PC-9 (cell line): ENCODE results near the gene RHBDD1. TPM values are rescaled to one million over a fixed set of nuclear protein-coding genes. Genes with fewer than 3 reads are reported as not detected.

ENCODE experiments used
- BruUV-seq: library from RNA; stranded (reverse); fragments of 400-500 nt; replicated peaks from 2 replicates; lab custom pipeline; 2021; lab: Mats Ljungman, UMichigan
- CTCF ChIA-PET: fragments of 300-600 bp; sonication (Branson Sonifier 250); formaldehyde crosslinking; loops from one replicate; lab custom pipeline; 2022; ENCODE audit warnings: antibody characterized with exemption; lab: Charles Lee
- POLR2A ChIA-PET: fragments of 300-600 bp; sonication (Branson Sonifier 250); formaldehyde crosslinking; loops from one replicate; lab custom pipeline; 2022; ENCODE audit warnings: antibody characterized with exemption; ENCODE audit not compliant: unreplicated experiment; lab: Charles Lee
- DNase-seq, 2 experiments: peaks; one replicate each; pipeline versions ENCODE4 v3.0.0 to v3.0.0-alpha.2; 2015 to 2022; ENCODE audit warnings: mixed read lengths in 1 of 2
- H2AFZ ChIP-seq: fragments of 200-600 bp; sonication (generic); 2 replicates; pipeline ENCODE4 v1.8.1; 2017; ENCODE audit warnings: antibody characterized with exemption
- H3F3A ChIP-seq: fragments of 200-600 bp; sonication (generic); 2 replicates; pipeline ENCODE4 v1.8.1; 2017; ENCODE audit warnings: antibody characterized with exemption, mild to moderate bottlenecking, low read depth; ENCODE audit not compliant: insufficient read depth
- H3K27ac ChIP-seq: fragments of 200-600 bp; sonication (generic); 2 replicates; pipeline ENCODE4 v1.6.1; 2016; ENCODE audit warnings: mixed run types
- H3K27me3 ChIP-seq: fragments of 200-600 bp; sonication (generic); 2 replicates; pipeline ENCODE4 v1.6.1; 2016; ENCODE audit warnings: low read depth, mixed run types; ENCODE audit not compliant: insufficient read depth
- H3K36me3 ChIP-seq: fragments of 200-600 bp; sonication (generic); 2 replicates; pipeline ENCODE4 v1.6.1; 2016; ENCODE audit warnings: low read depth, mixed run types
- H3K4me1 ChIP-seq: fragments of 200-600 bp; sonication (generic); replicated peaks from 2 replicates; pipeline ENCODE4 v1.6.1; 2016; ENCODE audit warnings: mixed run types; ENCODE audit not compliant: insufficient read depth
- H3K4me2 ChIP-seq: fragments of 200-600 bp; sonication (generic); 2 replicates; pipeline ENCODE4 v1.6.1; 2017; ENCODE audit warnings: mixed run types
- H3K4me3 ChIP-seq: fragments of 200-600 bp; sonication (generic); 2 replicates; pipeline ENCODE4 v1.6.1; 2016; ENCODE audit warnings: mixed run types
- H3K79me2 ChIP-seq: fragments of 200-600 bp; sonication (generic); 2 replicates; pipeline ENCODE4 v1.6.1; 2017; ENCODE audit warnings: low read depth, mixed run types
- H3K9me2 ChIP-seq: fragments of 200-600 bp; sonication (generic); 2 replicates; pipeline ENCODE4 v1.8.1; 2017; ENCODE audit warnings: mild to moderate bottlenecking; ENCODE audit not compliant: insufficient read depth
- H3K9me3 ChIP-seq: fragments of 200-600 bp; sonication (generic); 2 replicates; pipeline ENCODE4 v1.8.1; 2016; ENCODE audit warnings: low read depth; ENCODE audit not compliant: insufficient read depth
- H4K20me1 ChIP-seq: fragments of 200-600 bp; sonication (generic); 2 replicates; pipeline ENCODE4 v1.8.1; 2017; ENCODE audit not compliant: insufficient read depth
- EZH2 ChIP-seq: fragments of 200-600 bp; sonication (generic); IDR thresholded peaks from 2 replicates; pipeline ENCODE4 v1.8.0; 2017; ENCODE audit warnings: antibody characterized with exemption, low read depth
- intact Hi-C: fragments of 100-400 bp; cut with micrococcal nuclease; formaldehyde crosslinking; loops from one replicate; pipeline ENCODE4 v1.10.0; 2022; ENCODE audit not compliant: unreplicated experiment
- total RNA-seq: library from RNA; stranded (reverse); gene quantifications from 2 replicates; pipeline ENCODE4 v1.2.3, GENCODE V29; 2021
- TF ChIP-seq, protein P1 (sequence below): fragments of 200-600 bp; sonication (generic); conservative IDR thresholded peaks from 2 replicates; pipeline ENCODE4 v1.6.1; 2017; ENCODE audit warnings: mixed run types, antibody characterized with exemption, mild to moderate bottlenecking, moderate library complexity

RHBDD1 gene
- total RNA-seq, 1 experiment from 2014 or later, result 22.3 TPM

GRCh38 chr2:227025510-227025909 is 189.7 kb downstream of the RHBDD1 start:
- TF ChIP-seq EZH2, result no peak
- TF ChIP-seq, protein P1, sequence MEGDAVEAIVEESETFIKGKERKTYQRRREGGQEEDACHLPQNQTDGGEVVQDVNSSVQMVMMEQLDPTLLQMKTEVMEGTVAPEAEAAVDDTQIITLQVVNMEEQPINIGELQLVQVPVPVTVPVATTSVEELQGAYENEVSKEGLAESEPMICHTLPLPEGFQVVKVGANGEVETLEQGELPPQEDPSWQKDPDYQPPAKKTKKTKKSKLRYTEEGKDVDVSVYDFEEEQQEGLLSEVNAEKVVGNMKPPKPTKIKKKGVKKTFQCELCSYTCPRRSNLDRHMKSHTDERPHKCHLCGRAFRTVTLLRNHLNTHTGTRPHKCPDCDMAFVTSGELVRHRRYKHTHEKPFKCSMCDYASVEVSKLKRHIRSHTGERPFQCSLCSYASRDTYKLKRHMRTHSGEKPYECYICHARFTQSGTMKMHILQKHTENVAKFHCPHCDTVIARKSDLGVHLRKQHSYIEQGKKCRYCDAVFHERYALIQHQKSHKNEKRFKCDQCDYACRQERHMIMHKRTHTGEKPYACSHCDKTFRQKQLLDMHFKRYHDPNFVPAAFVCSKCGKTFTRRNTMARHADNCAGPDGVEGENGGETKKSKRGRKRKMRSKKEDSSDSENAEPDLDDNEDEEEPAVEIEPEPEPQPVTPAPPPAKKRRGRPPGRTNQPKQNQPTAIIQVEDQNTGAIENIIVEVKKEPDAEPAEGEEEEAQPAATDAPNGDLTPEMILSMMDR, result no peak
- H3K4me1 ChIP-seq, result no peaks in the 10 kb centered on the region
- no peaks in the 10 kb centered on the region for H3K79me2 ChIP-seq
- no peaks in the 10 kb centered on the region for H3K9me2 ChIP-seq
- no peaks in the 10 kb centered on the region for H3K36me3 ChIP-seq
- intact Hi-C loops, result no loop called here
- no peak overlapping the region for H3K4me3 ChIP-seq
- no peak overlapping the region for H2AFZ ChIP-seq
- H3K27me3 ChIP-seq, result no peaks in the 10 kb centered on the region
- no peak for DNase-seq
- no TSS peak for BruUV-seq
- ChIA-PET CTCF (no interaction called here), POLR2A (no interaction called here)
- no peaks in the 10 kb centered on the region for H3F3A ChIP-seq
- H3K4me2 ChIP-seq, result no peak overlapping the region
- no peaks in the 10 kb centered on the region for H4K20me1 ChIP-seq
- H3K27ac ChIP-seq, result no peak overlapping the region
- H3K9me3 ChIP-seq, result no peaks in the 10 kb centered on the region

GRCh38 chr2:227029426-227030105 is 193.7 kb downstream of the RHBDD1 start:
- no peaks in the 10 kb centered on the region for H3K9me3 ChIP-seq
- no peaks in the 10 kb centered on the region for H4K20me1 ChIP-seq
- no peak overlapping the region for H3K27ac ChIP-seq
- H3K4me3 ChIP-seq, result no peak overlapping the region
- TF ChIP-seq, protein P1, result no peak
- no peak for TF ChIP-seq EZH2
- H2AFZ ChIP-seq, result no peak overlapping the region
- no peak for DNase-seq
- no peaks in the 10 kb centered on the region for H3K27me3 ChIP-seq
- no peaks in the 10 kb centered on the region for H3F3A ChIP-seq
- no peaks in the 10 kb centered on the region for H3K36me3 ChIP-seq
- ChIA-PET POLR2A (no interaction called here), CTCF (no interaction called here)
- H3K79me2 ChIP-seq, result no peaks in the 10 kb centered on the region
- BruUV-seq, result no TSS peak
- no peaks in the 10 kb centered on the region for H3K4me1 ChIP-seq
- no peak overlapping the region for H3K4me2 ChIP-seq
- intact Hi-C loops, result no loop called here
- no peaks in the 10 kb centered on the region for H3K9me2 ChIP-seq

GRCh38 chr2:227030789-227031188 is 194.9 kb downstream of the RHBDD1 start:
- no peaks in the 10 kb centered on the region for H4K20me1 ChIP-seq
- H3F3A ChIP-seq, result no peaks in the 10 kb centered on the region
- H3K4me1 ChIP-seq, result no peaks in the 10 kb centered on the region
- CTCF ChIA-PET, result no interaction called here
- H3K9me2 ChIP-seq, result no peaks in the 10 kb centered on the region
- intact Hi-C loops, result no loop called here
- no peaks in the 10 kb centered on the region for H3K27me3 ChIP-seq
- BruUV-seq, result no TSS peak
- no peak overlapping the region for H3K27ac ChIP-seq
- POLR2A ChIA-PET, result no interaction called here
- no peaks in the 10 kb centered on the region for H3K9me3 ChIP-seq
- no peak overlapping the region for H3K4me3 ChIP-seq
- no peak overlapping the region for H2AFZ ChIP-seq
- DNase-seq, result no peak
- TF ChIP-seq, protein P1, result no peak
- TF ChIP-seq EZH2, result no peak
- no peaks in the 10 kb centered on the region for H3K79me2 ChIP-seq
- H3K4me2 ChIP-seq, result no peak overlapping the region
- H3K36me3 ChIP-seq, result no peaks in the 10 kb centered on the region
